ENCODE results near the gene TSHZ2.
A peak's percentile ranks its signal among the peaks of the same experiment; 100 is the strongest.
"Not testable (repeated sequence)": the region's sequence is repeated elsewhere in the genome, so short reads cannot be mapped to it uniquely, and the experiment has no call there.

TSHZ2 gene

DNA sequence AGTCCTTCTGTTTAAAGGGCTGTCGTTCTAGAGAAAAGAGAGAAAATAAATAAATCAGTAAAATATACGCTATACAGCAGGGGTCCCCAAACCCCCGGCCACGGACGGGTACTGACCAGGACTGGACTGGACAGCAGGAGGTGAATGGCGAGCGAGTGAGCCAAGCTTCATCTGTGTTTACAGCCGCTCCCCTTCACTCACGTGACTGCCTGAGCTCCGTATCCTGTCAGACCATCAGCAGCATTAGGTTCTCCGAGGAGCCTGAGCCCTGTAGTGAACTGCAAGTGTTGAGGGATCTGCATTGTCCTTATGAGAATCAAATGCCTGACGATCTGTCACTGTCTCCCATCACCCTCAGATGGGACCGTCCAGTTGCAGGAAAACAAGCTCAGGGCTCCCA lies 545.0 kb downstream of the TSHZ2 start:
- no peak for DNase-seq (ENCODE audit: low read depth, low spot score)
- in situ Hi-C loops (cut with HindIII; ENCODE audit: low sequenced_read_pairs): no loop called here
- TF ChIP-seq, protein P1, sequence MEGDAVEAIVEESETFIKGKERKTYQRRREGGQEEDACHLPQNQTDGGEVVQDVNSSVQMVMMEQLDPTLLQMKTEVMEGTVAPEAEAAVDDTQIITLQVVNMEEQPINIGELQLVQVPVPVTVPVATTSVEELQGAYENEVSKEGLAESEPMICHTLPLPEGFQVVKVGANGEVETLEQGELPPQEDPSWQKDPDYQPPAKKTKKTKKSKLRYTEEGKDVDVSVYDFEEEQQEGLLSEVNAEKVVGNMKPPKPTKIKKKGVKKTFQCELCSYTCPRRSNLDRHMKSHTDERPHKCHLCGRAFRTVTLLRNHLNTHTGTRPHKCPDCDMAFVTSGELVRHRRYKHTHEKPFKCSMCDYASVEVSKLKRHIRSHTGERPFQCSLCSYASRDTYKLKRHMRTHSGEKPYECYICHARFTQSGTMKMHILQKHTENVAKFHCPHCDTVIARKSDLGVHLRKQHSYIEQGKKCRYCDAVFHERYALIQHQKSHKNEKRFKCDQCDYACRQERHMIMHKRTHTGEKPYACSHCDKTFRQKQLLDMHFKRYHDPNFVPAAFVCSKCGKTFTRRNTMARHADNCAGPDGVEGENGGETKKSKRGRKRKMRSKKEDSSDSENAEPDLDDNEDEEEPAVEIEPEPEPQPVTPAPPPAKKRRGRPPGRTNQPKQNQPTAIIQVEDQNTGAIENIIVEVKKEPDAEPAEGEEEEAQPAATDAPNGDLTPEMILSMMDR (IDR thresholded peaks at IDR 0.05; ENCODE audit: low read depth, low read length): no peak
- H3K4me3 ChIP-seq (ENCODE audit: low read depth, low read length): no peak overlapping the region

DNA sequence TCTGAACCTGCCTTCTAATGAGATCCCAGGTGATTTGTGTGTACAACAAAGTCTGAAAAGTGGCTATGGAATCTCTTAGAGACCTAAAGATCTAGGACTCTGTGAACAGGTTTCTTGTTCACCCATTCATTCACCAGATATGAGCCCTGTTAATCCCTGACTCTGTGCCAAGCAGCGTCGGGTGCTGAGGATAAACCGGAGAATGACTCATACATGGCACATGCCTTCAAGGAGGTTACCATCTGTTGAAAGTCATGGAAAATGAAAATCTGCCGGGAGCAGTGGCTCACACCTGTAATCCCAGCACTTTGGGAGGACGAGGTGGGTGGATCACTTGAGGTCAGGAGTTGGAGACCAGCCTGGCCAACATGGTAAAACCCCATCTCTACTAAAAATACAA lies 549.3 kb downstream of the TSHZ2 start:
- DNase-seq (ENCODE audit: low read depth, low spot score): peak; percentile 30
- H3K4me3 ChIP-seq (ENCODE audit: low read depth, low read length); in situ Hi-C loops (cut with HindIII; ENCODE audit: low sequenced_read_pairs): not testable (repeated sequence)

DNA sequence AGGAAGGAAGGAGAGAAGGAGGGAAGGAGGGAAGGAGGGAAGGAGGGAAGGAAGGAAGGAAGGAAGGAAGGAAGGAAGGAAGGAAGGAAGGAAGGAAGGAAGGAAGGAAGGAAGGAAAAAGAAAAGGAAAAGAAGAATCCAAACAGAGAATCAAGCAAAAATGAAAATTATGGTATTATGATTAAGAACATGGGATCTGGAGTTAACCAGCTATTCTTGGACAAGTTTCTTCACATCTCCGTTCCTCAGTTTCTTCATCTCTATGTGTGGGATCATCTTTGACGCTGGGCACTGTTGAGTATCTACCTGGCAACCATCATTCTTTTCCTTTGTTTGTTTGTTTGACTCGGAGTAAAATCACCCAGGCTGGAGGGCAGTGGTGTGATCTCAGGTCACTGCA lies 549.9 kb downstream of the TSHZ2 start:
- TF ChIP-seq, protein P1 (IDR thresholded peaks at IDR 0.05; ENCODE audit: low read depth, low read length): no peak
- DNase-seq (ENCODE audit: low read depth, low spot score): no peak
- in situ Hi-C loops (cut with HindIII; ENCODE audit: low sequenced_read_pairs): no loop called here
- no peak overlapping the region for H3K4me3 ChIP-seq (ENCODE audit: low read depth, low read length)

DNA sequence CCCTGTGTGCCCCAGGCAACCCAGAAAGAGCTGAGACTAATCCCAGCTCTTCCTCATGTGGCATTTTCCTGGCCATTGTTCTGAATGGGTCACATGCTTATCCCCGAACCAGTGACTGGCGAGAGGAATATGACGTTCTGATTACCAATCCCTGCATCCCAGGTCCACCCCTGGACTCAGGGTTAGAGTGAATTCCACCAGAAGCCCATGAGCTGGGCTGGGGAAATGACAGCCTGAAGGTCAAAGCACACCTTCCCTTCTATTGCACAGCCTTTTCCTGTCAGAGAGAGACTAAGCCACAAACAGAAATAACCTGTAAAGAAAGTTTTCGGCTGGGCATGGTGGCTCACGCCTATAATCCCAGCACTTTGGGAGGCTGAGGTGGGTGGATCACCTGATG lies 550.5 kb downstream of the TSHZ2 start:
- in situ Hi-C loops (cut with HindIII; ENCODE audit: low sequenced_read_pairs): no loop called here
- H3K4me3 ChIP-seq (ENCODE audit: low read depth, low read length): no peak overlapping the region
- DNase-seq (ENCODE audit: low read depth, low spot score): no peak
- TF ChIP-seq, protein P1 (IDR thresholded peaks at IDR 0.05; ENCODE audit: low read depth, low read length): no peak

DNA sequence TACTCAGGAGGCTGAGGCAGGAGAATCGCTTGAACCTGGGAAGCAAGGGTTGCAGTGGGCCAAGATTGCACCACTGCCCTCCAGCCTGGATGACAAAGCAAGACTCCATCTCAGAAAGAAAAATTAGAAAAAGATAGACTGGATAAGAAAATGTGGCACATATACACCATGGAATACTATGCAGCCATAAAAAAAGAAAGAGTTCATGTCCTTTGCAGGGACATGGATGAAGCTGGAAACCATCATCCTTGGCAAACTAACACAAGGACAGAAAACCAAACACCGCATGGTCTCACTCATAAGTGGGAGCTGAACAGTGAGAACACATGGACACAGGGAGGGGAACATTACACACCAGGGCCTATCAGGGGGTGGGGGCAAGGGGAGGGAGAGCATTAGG lies 551.5 kb downstream of the TSHZ2 start:
- in situ Hi-C loops (cut with HindIII; ENCODE audit: low sequenced_read_pairs); H3K4me3 ChIP-seq (ENCODE audit: low read depth, low read length); DNase-seq (ENCODE audit: low read depth, low spot score): not testable (repeated sequence)

DNA sequence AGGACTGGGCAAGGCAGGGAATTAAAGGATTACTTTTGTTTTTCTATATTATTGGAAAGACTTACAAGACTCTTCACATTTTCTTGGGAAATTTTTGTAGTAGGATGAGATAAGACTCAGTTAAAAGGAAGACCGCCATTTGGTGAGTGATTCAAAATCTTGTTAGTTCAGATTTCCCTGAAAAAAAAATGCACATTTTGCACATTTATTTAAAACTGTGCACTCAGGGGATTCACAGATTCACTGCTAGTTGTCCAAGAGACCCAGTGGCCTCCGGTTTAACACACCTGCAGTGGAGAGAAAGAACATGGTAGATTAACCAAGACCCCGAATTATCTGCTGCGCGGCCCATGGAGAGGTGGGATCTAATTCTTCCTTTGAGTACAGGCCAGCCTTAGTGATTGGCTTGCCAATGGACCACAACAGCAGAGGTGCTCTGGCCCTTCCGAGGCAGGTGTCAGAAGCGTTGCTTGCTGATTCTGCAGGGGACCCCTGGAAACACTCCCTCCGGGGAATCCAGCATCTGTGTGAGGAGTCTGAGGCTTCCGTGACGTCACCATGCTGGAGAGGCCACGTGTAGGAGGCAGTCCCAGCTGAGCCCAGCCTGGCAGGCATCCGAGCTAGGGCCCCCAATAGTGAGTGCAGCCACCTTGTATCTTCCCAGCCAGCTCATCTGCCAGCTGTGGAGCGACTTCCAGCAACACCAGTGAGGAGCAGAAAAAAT lies 552.6 kb downstream of the TSHZ2 start:
- TF ChIP-seq, protein P1 (IDR thresholded peaks at IDR 0.05; ENCODE audit: low read depth, low read length): no peak
- no peak for DNase-seq (ENCODE audit: low read depth, low spot score)
- H3K4me3 ChIP-seq (ENCODE audit: low read depth, low read length): no peak overlapping the region
- in situ Hi-C loops (cut with HindIII; ENCODE audit: low sequenced_read_pairs): no loop called here

DNA sequence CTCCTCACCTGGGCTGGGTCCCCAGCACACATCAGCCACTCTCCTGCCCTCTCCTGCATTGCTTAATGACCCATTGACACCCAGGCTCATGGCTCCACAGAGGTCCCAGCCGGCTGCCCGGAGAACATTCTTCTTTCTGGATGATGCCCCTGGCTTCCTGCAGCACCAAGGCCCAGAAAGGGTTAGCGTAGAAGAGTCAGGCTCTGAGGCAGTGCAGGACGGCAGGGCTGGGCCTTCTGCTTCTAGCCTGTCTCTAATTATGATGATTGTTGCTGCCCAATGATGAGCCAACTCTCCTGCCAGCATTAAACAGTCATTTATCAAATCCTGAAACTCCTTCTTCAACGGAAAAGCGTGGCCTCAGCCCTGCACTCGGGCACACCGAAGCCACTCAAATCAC lies 555.0 kb downstream of the TSHZ2 start:
- in situ Hi-C loops (cut with HindIII; ENCODE audit: low sequenced_read_pairs): no loop called here
- no peak for DNase-seq (ENCODE audit: low read depth, low spot score)
- H3K4me3 ChIP-seq (ENCODE audit: low read depth, low read length): no peak overlapping the region
- TF ChIP-seq, protein P1 (IDR thresholded peaks at IDR 0.05; ENCODE audit: low read depth, low read length): no peak

DNA sequence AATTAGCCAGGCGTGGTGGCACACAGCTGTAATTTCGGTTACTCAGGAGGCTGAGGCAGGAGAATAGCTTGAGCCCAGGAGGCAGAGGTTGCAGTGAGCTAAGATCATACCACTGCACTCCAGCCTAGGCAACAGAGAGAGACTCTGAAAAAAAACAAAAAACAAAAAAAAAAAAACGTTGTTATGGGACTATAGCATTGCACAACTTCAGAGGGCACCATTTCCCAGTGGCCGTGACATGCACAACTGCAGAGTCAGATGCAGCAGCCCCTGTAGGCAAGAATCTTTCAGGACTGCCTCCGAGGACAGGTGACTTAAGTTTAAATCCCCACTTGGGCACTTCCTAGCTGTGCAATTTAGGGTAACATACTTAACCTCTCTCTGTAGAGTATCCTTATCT lies 557.5 kb downstream of the TSHZ2 start:
- H3K4me3 ChIP-seq (ENCODE audit: low read depth, low read length): no peak overlapping the region
- DNase-seq (ENCODE audit: low read depth, low spot score): no peak
- in situ Hi-C loops (cut with HindIII; ENCODE audit: low sequenced_read_pairs): no loop called here
- TF ChIP-seq, protein P1 (IDR thresholded peaks at IDR 0.05; ENCODE audit: low read depth, low read length): no peak
